HL-60/S4 treated with retinoic acid at 250 ng/mL for 4 days and 3 days (cell line): ENCODE results near the gene LRFN5.
"Not testable (repeated sequence)": the region's sequence is repeated elsewhere in the genome, so short reads cannot be mapped to it uniquely, and the experiment has no call there.

Experiments
- in situ Hi-C: fragments of 300-500 bp; cut with MboI; formaldehyde crosslinking; loops from 2 replicates; pipeline ENCODE4 v1.7.0; 2022; ENCODE audit warnings: low sequenced_read_pairs

Gene LRFN5

GRCh38 chr14:41606532-41607303 is at the start of gene LRFN5:
TSS of gene LRFN5 (plus strand) at chr14:41606876.
- in situ Hi-C loops, result no loop called here

GRCh38 chr14:41558490-41558889 is 48.2 kb upstream of the LRFN5 start:
- in situ Hi-C loops, result no loop called here

- in situ Hi-C loops, result not testable (repeated sequence)
Measured at GRCh38 chr14:41566864-41567263, 39.8 kb upstream of the LRFN5 start.

GRCh38 chr14:41568979-41569378 is 37.7 kb upstream of the LRFN5 start:
- in situ Hi-C loops, result no loop called here

- in situ Hi-C loops, result no loop called here
Measured at GRCh38 chr14:41570415-41571155, 36.1 kb upstream of the LRFN5 start.

- in situ Hi-C loops, result no loop called here
Measured at GRCh38 chr14:41586237-41586636, 20.4 kb upstream of the LRFN5 start.

GRCh38 chr14:41597647-41598046 is 9.0 kb upstream of the LRFN5 start:
- in situ Hi-C loops, result no loop called here

- in situ Hi-C loops, result not testable (repeated sequence)
Measured at GRCh38 chr14:41599805-41600385, 6.8 kb upstream of the LRFN5 start.

- in situ Hi-C loops, result no loop called here
Measured at GRCh38 chr14:41604721-41605531, 1.8 kb upstream of the LRFN5 start.

GRCh38 chr14:41605550-41606281 is 960 bp upstream of the LRFN5 start:
- in situ Hi-C loops, result no loop called here

GRCh38 chr14:41606282-41606531 is 469 bp upstream of the LRFN5 start:
- in situ Hi-C loops, result no loop called here

- in situ Hi-C loops, result no loop called here
Measured at GRCh38 chr14:41607304-41607775, 664 bp downstream of the LRFN5 start.

GRCh38 chr14:41607966-41608663 is 1.4 kb downstream of the LRFN5 start:
- in situ Hi-C loops, result no loop called here

- in situ Hi-C loops, result no loop called here
Measured at GRCh38 chr14:41608681-41609390, 2.2 kb downstream of the LRFN5 start.

- in situ Hi-C loops, result no loop called here
Measured at GRCh38 chr14:41609704-41610183, 3.1 kb downstream of the LRFN5 start.

GRCh38 chr14:41615011-41615595 is 8.4 kb downstream of the LRFN5 start:
- in situ Hi-C loops, result no loop called here

- in situ Hi-C loops, result no loop called here
Measured at GRCh38 chr14:41623736-41624135, 17.1 kb downstream of the LRFN5 start.

GRCh38 chr14:41629876-41630275 is 23.2 kb downstream of the LRFN5 start:
- in situ Hi-C loops, result no loop called here

GRCh38 chr14:41634286-41634685 is 27.6 kb downstream of the LRFN5 start:
- in situ Hi-C loops, result no loop called here
